ENCODE data around the gene ETV1. TPM values are rescaled to one million over a fixed set of nuclear protein-coding genes. Genes with fewer than 3 reads are reported as not detected.
"Not testable (repeated sequence)": the region's sequence is repeated elsewhere in the genome, so short reads cannot be mapped to it uniquely, and the experiment has no call there.

Gene ETV1
- total RNA-seq, 1 experiment from 2014 or later: not detected

DNA sequence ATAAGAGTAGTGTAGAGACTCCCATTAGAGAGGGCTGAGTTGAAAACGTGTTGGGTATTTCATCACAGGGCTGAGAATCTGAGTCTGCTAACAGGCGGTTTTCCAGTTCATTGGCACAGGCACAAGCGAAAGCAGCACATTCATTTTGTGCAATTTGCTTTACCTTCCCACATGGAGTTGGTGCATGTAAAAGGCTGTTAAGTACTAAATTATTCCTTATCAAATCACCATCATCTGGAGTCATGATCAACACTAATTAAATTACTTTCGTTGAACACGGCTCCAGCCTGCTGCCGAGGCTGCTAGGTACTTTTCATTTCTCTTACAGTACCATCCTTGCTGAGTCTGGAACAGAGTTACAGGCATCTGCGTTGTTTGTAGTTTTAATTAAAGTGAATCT, 43.8 kb downstream of the ETV1 start:
- Histone ChIP-seq H3K36me3 (ENCODE audit: insufficient read depth, low read length) (no peaks in the 10 kb centered on the region), H3K4me2 (ENCODE audit: low read depth, low read length, poor library complexity, severe bottlenecking) (no peak overlapping the region)

DNA sequence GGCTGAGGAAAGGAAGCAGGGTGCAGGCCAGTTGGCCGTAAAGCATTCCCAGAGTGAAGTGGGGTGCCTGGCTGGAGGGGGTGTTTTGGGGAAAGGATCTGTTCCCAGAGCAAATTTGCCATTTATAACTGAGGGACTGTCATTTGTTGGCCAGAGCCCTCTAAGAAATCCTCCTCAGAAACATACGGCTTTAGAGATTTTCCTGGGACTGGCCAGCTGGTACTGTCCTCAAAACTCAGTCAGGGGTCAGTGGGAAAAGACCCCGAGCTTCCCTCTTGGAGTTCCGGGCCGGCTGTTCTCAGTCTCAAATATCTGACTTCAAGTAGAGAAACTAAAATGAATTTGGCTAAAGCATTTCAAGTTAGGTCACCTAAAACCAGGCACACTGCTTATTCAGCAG, 55.9 kb downstream of the ETV1 start:
- no peaks in the 10 kb centered on the region for H3K4me1 ChIP-seq (ENCODE audit: low read length)
- no peak overlapping the region for H3K27ac ChIP-seq (ENCODE audit: low read length)
- H2AFZ ChIP-seq (ENCODE audit: low read length): no peak overlapping the region
- H3K4me2 ChIP-seq (ENCODE audit: low read depth, low read length, poor library complexity, severe bottlenecking): no peak overlapping the region
- H3K4me3 ChIP-seq (ENCODE audit: low read length): no peak overlapping the region
- H3K9me2 ChIP-seq (replicated peaks; ENCODE audit: insufficient read depth, low read length): no peaks in the 10 kb centered on the region
- no peaks in the 10 kb centered on the region for H3K27me3 ChIP-seq (ENCODE audit: low read length)
- no peaks in the 10 kb centered on the region for H3K79me2 ChIP-seq (ENCODE audit: low read length)
- H3K9me3 ChIP-seq (ENCODE audit: low read length): no peaks in the 10 kb centered on the region
- no peaks in the 10 kb centered on the region for H4K20me1 ChIP-seq (ENCODE audit: insufficient read depth, low read depth, low read length)
- H3K9ac ChIP-seq (ENCODE audit: low read length): no peak overlapping the region
- H3K36me3 ChIP-seq (ENCODE audit: insufficient read depth, low read length): no peaks in the 10 kb centered on the region
- no peak for DNase-seq

More for the DNA sequence above, 43.8 kb downstream of the ETV1 start:
- no peak for DNase-seq
- Histone ChIP-seq H3K79me2 (ENCODE audit: low read length) (no peaks in the 10 kb centered on the region), H3K27ac (ENCODE audit: low read length) (no peak overlapping the region), H3K9me3 (ENCODE audit: low read length) (no peaks in the 10 kb centered on the region), H2AFZ (ENCODE audit: low read length) (no peak overlapping the region), H3K4me3 (ENCODE audit: low read length) (no peak overlapping the region), H3K27me3 (ENCODE audit: low read length) (no peaks in the 10 kb centered on the region), H3K4me1 (ENCODE audit: low read length) (no peaks in the 10 kb centered on the region), H4K20me1 (ENCODE audit: insufficient read depth, low read depth, low read length) (no peaks in the 10 kb centered on the region), H3K9me2 (replicated peaks; ENCODE audit: insufficient read depth, low read length) (no peaks in the 10 kb centered on the region), H3K9ac (ENCODE audit: low read length) (no peak overlapping the region)

DNA sequence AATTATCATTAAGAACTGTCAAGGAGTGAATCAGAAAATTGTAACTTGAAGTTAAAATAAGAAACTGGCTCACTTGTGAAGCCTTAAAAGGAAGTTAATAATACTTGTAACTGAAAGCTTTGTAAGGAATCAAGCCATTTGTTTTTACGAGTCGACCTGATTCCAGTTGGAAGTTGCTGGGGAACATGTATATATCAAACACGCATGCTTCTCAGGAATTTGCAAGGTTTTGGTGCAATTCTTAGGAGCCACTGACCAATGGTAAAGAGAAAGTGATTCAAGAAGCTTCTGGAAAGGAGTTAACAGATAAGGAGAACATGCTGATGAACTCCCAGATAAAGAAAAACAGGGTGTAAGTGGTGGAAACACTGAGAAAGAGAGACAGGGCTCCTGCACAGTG, 56.4 kb downstream of the ETV1 start:
- no peaks in the 10 kb centered on the region for H3K9me3 ChIP-seq (ENCODE audit: low read length)
- no peak overlapping the region for H3K9ac ChIP-seq (ENCODE audit: low read length)
- H4K20me1 ChIP-seq (ENCODE audit: insufficient read depth, low read depth, low read length): no peaks in the 10 kb centered on the region
- no peak overlapping the region for H2AFZ ChIP-seq (ENCODE audit: low read length)
- no peaks in the 10 kb centered on the region for H3K79me2 ChIP-seq (ENCODE audit: low read length)
- H3K4me1 ChIP-seq (ENCODE audit: low read length): no peaks in the 10 kb centered on the region
- no peaks in the 10 kb centered on the region for H3K27me3 ChIP-seq (ENCODE audit: low read length)
- H3K27ac ChIP-seq (ENCODE audit: low read length): no peak overlapping the region
- no peak overlapping the region for H3K4me3 ChIP-seq (ENCODE audit: low read length)
- H3K36me3 ChIP-seq (ENCODE audit: insufficient read depth, low read length): no peaks in the 10 kb centered on the region
- no peaks in the 10 kb centered on the region for H3K9me2 ChIP-seq (replicated peaks; ENCODE audit: insufficient read depth, low read length)
- DNase-seq: peak; percentile 29
- H3K4me2 ChIP-seq (ENCODE audit: low read depth, low read length, poor library complexity, severe bottlenecking): no peak overlapping the region

DNA sequence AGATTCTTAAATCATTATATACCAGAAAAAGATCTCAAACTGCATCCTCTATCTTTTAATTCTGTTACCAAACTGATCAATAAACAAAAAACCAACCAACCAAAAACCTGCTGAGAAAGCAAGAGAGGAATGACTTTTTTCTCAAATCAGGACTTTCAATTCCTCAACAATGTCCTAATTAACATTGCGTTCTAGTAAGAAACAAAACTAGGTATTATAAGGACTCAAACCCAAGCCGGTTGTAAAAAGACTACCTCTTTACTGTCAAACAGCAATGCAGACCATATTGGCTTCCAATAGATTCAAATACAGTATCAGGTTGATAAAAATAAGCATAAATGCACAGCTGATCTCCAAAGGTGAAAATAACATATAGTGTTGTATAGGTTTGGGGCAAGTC, 57.3 kb downstream of the ETV1 start:
- H3K4me3 ChIP-seq (ENCODE audit: low read length): no peak overlapping the region
- no peaks in the 10 kb centered on the region for H3K9me3 ChIP-seq (ENCODE audit: low read length)
- H3K9me2 ChIP-seq (replicated peaks; ENCODE audit: insufficient read depth, low read length): no peaks in the 10 kb centered on the region
- H3K79me2 ChIP-seq (ENCODE audit: low read length): no peaks in the 10 kb centered on the region
- peak; percentile 11 for DNase-seq
- no peak overlapping the region for H3K4me2 ChIP-seq (ENCODE audit: low read depth, low read length, poor library complexity, severe bottlenecking)
- no peak overlapping the region for H2AFZ ChIP-seq (ENCODE audit: low read length)
- no peak overlapping the region for H3K27ac ChIP-seq (ENCODE audit: low read length)
- no peaks in the 10 kb centered on the region for H4K20me1 ChIP-seq (ENCODE audit: insufficient read depth, low read depth, low read length)
- H3K4me1 ChIP-seq (ENCODE audit: low read length): no peaks in the 10 kb centered on the region
- H3K9ac ChIP-seq (ENCODE audit: low read length): no peak overlapping the region
- no peaks in the 10 kb centered on the region for H3K27me3 ChIP-seq (ENCODE audit: low read length)
- no peaks in the 10 kb centered on the region for H3K36me3 ChIP-seq (ENCODE audit: insufficient read depth, low read length)

DNA sequence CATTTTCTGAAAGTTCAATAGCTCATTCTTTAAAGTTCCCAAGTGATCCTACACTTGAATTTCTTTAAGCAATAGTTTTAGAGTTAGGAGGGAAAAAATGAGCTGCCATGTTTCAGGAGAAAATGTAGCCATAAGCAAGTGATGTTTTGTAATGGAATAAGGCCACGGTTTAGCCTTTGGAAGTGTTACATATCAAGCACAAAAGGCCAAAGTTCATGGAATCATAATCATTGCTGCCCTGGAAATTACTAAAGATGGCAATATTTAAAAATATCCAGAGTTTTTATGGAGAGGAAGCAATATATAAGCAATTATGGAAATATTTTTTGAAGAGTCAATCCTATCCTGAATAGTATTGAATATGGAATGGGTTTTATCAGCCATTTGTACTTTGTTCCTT, 68.4 kb downstream of the ETV1 start:
- H3K9me2 ChIP-seq (replicated peaks; ENCODE audit: insufficient read depth, low read length): no peaks in the 10 kb centered on the region
- H2AFZ ChIP-seq (ENCODE audit: low read length): no peak overlapping the region
- no peak for DNase-seq
- H3K4me2 ChIP-seq (ENCODE audit: low read depth, low read length, poor library complexity, severe bottlenecking): no peak overlapping the region
- no peaks in the 10 kb centered on the region for H3K36me3 ChIP-seq (ENCODE audit: insufficient read depth, low read length)
- no peak overlapping the region for H3K4me3 ChIP-seq (ENCODE audit: low read length)
- H4K20me1 ChIP-seq (ENCODE audit: insufficient read depth, low read depth, low read length): no peaks in the 10 kb centered on the region
- H3K27me3 ChIP-seq (ENCODE audit: low read length): no peaks in the 10 kb centered on the region
- H3K4me1 ChIP-seq (ENCODE audit: low read length): no peaks in the 10 kb centered on the region
- H3K9me3 ChIP-seq (ENCODE audit: low read length): no peaks in the 10 kb centered on the region
- H3K9ac ChIP-seq (ENCODE audit: low read length): no peak overlapping the region
- no peak overlapping the region for H3K27ac ChIP-seq (ENCODE audit: low read length)
- no peaks in the 10 kb centered on the region for H3K79me2 ChIP-seq (ENCODE audit: low read length)

DNA sequence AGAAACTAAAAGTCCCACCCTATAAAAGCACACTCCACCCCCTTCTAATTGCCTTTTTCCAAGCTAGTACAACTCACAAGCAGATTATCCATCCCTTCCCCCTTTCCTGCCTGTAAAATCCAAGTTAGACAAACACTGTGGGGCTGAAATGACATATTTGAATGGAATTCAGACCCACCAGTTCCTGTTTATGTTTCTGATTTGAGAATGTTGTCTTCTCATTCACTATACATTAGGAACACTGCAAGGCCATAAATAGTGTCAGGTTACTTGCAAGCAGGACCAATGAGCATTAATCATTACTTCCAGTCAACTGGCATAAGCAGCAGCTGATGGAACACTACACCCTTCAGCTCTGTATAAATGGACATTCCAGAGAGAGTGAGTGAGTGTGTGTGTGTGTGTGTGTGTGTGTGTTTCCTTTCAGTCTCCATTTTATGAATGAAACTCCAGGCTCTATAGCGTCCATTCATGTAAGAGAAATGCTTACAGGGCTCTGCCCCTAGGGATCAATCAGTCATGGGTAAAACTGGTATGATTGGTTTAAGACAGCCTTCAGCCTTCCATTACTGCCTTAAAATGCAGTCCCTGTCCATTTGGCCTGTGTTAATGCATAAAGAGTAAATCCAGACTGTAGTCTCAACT, 69.3 kb downstream of the ETV1 start:
- H3K36me3 ChIP-seq (ENCODE audit: insufficient read depth, low read length): no peaks in the 10 kb centered on the region
- H3K4me3 ChIP-seq (ENCODE audit: low read length): no peak overlapping the region
- no peak overlapping the region for H3K4me2 ChIP-seq (ENCODE audit: low read depth, low read length, poor library complexity, severe bottlenecking)
- H3K4me1 ChIP-seq (ENCODE audit: low read length): no peaks in the 10 kb centered on the region
- no peak overlapping the region for H3K9ac ChIP-seq (ENCODE audit: low read length)
- no peaks in the 10 kb centered on the region for H3K9me2 ChIP-seq (replicated peaks; ENCODE audit: insufficient read depth, low read length)
- H3K9me3 ChIP-seq (ENCODE audit: low read length): no peaks in the 10 kb centered on the region
- H3K27ac ChIP-seq (ENCODE audit: low read length): no peak overlapping the region
- H3K79me2 ChIP-seq (ENCODE audit: low read length): no peaks in the 10 kb centered on the region
- DNase-seq: no peak
- H3K27me3 ChIP-seq (ENCODE audit: low read length): no peaks in the 10 kb centered on the region
- H2AFZ ChIP-seq (ENCODE audit: low read length): no peak overlapping the region
- no peaks in the 10 kb centered on the region for H4K20me1 ChIP-seq (ENCODE audit: insufficient read depth, low read depth, low read length)

DNA sequence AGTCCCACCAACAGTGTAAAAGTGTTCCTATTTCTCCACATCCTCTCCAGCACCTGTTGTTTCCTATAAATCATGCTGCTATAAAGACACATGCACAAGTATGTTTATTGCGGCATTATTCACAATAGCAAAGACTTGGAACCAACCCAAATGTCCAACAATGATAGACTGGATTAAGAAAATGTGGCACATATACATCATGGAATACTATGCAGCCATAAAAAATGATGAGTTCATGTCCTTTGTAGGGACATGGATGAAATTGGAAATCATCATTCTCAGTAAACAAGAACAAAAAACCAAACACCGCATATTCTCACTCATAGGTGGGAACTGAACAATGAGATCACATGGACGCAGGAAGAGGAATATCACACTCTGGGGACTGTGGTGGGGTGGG, 71.1 kb downstream of the ETV1 start:
- not testable (repeated sequence) for H3K9ac ChIP-seq (ENCODE audit: low read length); H3K79me2 ChIP-seq (ENCODE audit: low read length); H3K4me3 ChIP-seq (ENCODE audit: low read length); H3K9me2 ChIP-seq (replicated peaks; ENCODE audit: insufficient read depth, low read length); H4K20me1 ChIP-seq (ENCODE audit: insufficient read depth, low read depth, low read length); H3K36me3 ChIP-seq (ENCODE audit: insufficient read depth, low read length); H2AFZ ChIP-seq (ENCODE audit: low read length); H3K27me3 ChIP-seq (ENCODE audit: low read length); H3K4me2 ChIP-seq (ENCODE audit: low read depth, low read length, poor library complexity, severe bottlenecking); H3K4me1 ChIP-seq (ENCODE audit: low read length); H3K27ac ChIP-seq (ENCODE audit: low read length); DNase-seq; H3K9me3 ChIP-seq (ENCODE audit: low read length)

DNA sequence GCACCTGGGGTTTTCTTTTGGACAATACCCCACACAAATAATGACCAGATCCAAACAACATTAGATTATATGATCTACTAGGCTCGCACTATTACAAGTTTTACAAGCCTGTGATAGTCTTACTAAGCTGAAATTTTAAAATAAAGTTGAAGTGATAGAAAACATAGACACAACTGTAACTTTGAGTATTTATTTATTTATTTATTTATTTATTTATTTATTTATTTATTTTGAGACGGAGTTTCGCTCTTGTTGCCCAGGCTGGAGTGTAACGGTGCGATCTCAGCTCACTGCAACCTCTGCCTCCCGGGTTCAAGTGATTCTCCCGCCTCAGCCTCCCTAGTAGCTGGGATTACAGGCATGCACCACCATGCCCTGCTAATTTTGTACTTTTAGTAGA, 72.4 kb downstream of the ETV1 start:
- not testable (repeated sequence) for H3K4me2 ChIP-seq (ENCODE audit: low read depth, low read length, poor library complexity, severe bottlenecking); H3K4me3 ChIP-seq (ENCODE audit: low read length); H4K20me1 ChIP-seq (ENCODE audit: insufficient read depth, low read depth, low read length); H3K9ac ChIP-seq (ENCODE audit: low read length); DNase-seq; H3K36me3 ChIP-seq (ENCODE audit: insufficient read depth, low read length); H2AFZ ChIP-seq (ENCODE audit: low read length); H3K79me2 ChIP-seq (ENCODE audit: low read length); H3K27ac ChIP-seq (ENCODE audit: low read length); H3K4me1 ChIP-seq (ENCODE audit: low read length); H3K27me3 ChIP-seq (ENCODE audit: low read length); H3K9me2 ChIP-seq (replicated peaks; ENCODE audit: insufficient read depth, low read length); H3K9me3 ChIP-seq (ENCODE audit: low read length)

DNA sequence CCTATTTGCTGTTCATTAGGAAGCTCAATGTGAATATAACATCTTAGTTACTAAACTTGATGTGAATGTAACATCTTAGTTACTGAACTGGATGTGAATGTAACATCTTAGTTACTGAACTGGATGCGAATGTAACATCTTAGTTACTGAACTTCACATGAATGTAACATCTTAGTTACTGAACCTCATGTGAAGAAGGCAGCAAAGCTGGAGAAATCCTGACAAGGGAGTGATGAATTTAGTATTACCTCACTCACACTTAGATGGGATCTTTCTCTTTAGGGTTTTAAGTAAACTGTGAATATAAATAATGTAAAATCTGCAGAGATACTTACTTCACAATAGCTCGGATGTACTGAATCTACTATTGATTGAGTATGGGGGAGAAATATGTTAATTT, 73.6 kb downstream of the ETV1 start:
- Histone ChIP-seq H4K20me1 (ENCODE audit: insufficient read depth, low read depth, low read length) (no peaks in the 10 kb centered on the region), H2AFZ (ENCODE audit: low read length) (no peak overlapping the region), H3K9ac (ENCODE audit: low read length) (no peak overlapping the region), H3K79me2 (ENCODE audit: low read length) (no peaks in the 10 kb centered on the region), H3K9me3 (ENCODE audit: low read length) (no peaks in the 10 kb centered on the region), H3K9me2 (replicated peaks; ENCODE audit: insufficient read depth, low read length) (no peaks in the 10 kb centered on the region), H3K4me2 (ENCODE audit: low read depth, low read length, poor library complexity, severe bottlenecking) (no peak overlapping the region), H3K4me3 (ENCODE audit: low read length) (no peak overlapping the region), H3K27me3 (ENCODE audit: low read length) (no peaks in the 10 kb centered on the region), H3K4me1 (ENCODE audit: low read length) (no peaks in the 10 kb centered on the region), H3K36me3 (ENCODE audit: insufficient read depth, low read length) (no peaks in the 10 kb centered on the region), H3K27ac (ENCODE audit: low read length) (no peak overlapping the region)
- DNase-seq: no peak

All from Karpas-422 (cell line).